ENCODE data around the gene APOA4. TPM values are rescaled to one million over a fixed set of nuclear protein-coding genes. Genes with fewer than 3 reads are reported as not detected.

Gene APOA4
- total and polyA plus RNA-seq, 2 donors (not counting 1 experiment from before 2014, with no cell fraction given) = not detected

DNA sequence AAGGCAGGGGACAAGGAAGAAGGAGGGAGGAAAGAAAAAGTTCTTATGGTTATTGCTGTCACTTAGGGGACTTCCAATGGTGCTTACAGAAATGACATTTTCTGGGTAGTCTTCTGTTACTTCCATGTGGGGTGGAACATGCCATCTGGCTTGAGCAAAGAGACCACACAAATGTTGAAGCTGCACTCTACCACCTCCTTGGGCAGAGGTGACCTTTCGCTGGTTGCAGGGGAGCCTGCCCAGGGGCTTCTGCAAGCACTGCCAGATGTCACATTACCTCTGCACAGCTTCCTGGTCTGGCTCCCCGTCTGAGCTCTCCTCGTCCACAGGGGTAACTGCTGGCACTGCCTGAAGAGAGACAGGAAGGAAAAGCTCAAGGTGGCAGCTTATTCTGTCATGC lies 47.0 kb upstream of the APOA4 start:
- no peaks in the 10 kb centered on the region for H3K4me1 Mint-ChIP-seq
- no peaks in the 10 kb centered on the region for H3K9me3 Mint-ChIP-seq (ENCODE audit: insufficient read depth)
- Histone ChIP-seq H3K4me1 (ENCODE audit: control insufficient read depth in 2 of 2, insufficient read depth in 2 of 2, low read length in 2 of 2) (no peaks in the 10 kb centered on the region), H3K27ac (ENCODE audit: low read length in 2 of 2) (no peak overlapping the region), H3K4me3 (ENCODE audit: control extremely low read depth in 1 of 5, extremely low read depth in 1 of 5, insufficient read depth in 1 of 5, low read depth in 2 of 5, low read length in 4 of 5) (no peak overlapping the region), H3K36me3 (replicated peaks in 1 of 2; ENCODE audit: control extremely low read depth in 1 of 2, control insufficient read depth in 1 of 2, extremely low read depth in 1 of 2, insufficient read depth in 2 of 2, low read length in 1 of 2) (peaks cover 14 to 96% of the 10 kb centered on the region in 2 experiments), H3K4me2 (replicated peaks; ENCODE audit: low read depth, low read length, poor library complexity, severe bottlenecking) (no peak overlapping the region), H4K20me1 (ENCODE audit: control insufficient read depth, insufficient read depth, low read length, poor library complexity, severe bottlenecking) (no peaks in the 10 kb centered on the region), H3K27me3 (replicated peaks in 1 of 4; ENCODE audit: control extremely low read depth in 1 of 4, control insufficient read depth in 3 of 4, insufficient read depth in 4 of 4, low read length in 3 of 4) (no peaks in the 10 kb centered on the region), H3K9me3 (ENCODE audit: control extremely low read depth in 1 of 3, control insufficient read depth in 2 of 3, insufficient read depth in 1 of 3, low read length in 2 of 3) (no peaks in the 10 kb centered on the region), H3K9ac (ENCODE audit: low read length) (no peak overlapping the region), H2AFZ (ENCODE audit: insufficient read depth, low read depth, low read length, poor library complexity, severe bottlenecking) (no peak overlapping the region), H3K79me2 (ENCODE audit: control insufficient read depth, insufficient read depth, low read length) (no peaks in the 10 kb centered on the region)
- ATAC-seq (ENCODE audit: low read depth) (no peak), DNase-seq (no peak)
- no peaks in the 10 kb centered on the region for H3K27me3 Mint-ChIP-seq
- TF ChIP-seq EZH2 (IDR thresholded peaks at IDR 0.05; ENCODE audit: borderline replicate concordance, insufficient read depth, low read depth, low read length, poor library complexity, severe bottlenecking) = no peak
- TF ChIP-seq, protein P1, sequence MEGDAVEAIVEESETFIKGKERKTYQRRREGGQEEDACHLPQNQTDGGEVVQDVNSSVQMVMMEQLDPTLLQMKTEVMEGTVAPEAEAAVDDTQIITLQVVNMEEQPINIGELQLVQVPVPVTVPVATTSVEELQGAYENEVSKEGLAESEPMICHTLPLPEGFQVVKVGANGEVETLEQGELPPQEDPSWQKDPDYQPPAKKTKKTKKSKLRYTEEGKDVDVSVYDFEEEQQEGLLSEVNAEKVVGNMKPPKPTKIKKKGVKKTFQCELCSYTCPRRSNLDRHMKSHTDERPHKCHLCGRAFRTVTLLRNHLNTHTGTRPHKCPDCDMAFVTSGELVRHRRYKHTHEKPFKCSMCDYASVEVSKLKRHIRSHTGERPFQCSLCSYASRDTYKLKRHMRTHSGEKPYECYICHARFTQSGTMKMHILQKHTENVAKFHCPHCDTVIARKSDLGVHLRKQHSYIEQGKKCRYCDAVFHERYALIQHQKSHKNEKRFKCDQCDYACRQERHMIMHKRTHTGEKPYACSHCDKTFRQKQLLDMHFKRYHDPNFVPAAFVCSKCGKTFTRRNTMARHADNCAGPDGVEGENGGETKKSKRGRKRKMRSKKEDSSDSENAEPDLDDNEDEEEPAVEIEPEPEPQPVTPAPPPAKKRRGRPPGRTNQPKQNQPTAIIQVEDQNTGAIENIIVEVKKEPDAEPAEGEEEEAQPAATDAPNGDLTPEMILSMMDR (IDR thresholded peaks at IDR 0.05) = no peak
- H3K4me3 Mint-ChIP-seq = no peak overlapping the region
- intact Hi-C loops (cut with micrococcal nuclease) = loop anchor here (10.0 kb wide), 1 partner anchor 75 kb away; the partner anchor contains the start of gene APOA5
- H3K27ac Mint-ChIP-seq = no peak overlapping the region
- ChIA-PET CTCF (interaction anchor here (1.1 to 2.7 kb wide), 3 partner anchors 229 to 357 kb away, joined by 3 to 16 read pairs (median 3); no protein-coding TSS in a partner anchor), POLR2A (no interaction called here)
- 39% methylated on average over 2 of the region's 3 CpGs for WGBS (ENCODE audit: insufficient coverage)

DNA sequence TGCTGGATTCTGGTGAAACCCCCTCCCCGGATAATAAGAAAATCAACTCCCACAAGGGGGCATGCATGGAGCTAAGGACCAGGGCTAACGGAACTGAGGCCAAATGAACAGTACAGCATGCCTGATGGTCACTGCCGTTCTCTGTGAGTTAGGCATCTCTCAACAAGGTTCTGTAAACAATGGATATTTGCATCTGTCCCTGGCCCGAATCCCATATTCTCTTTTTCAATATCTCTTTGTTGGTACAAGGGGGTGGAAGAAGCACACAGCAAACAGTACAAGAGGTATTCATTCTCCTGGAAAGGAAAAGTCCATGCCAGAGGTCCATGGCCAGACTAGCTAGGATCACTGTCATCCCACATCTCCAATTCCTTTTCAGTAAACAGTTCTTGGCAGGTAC lies 46.5 kb upstream of the APOA4 start:
- H3K27ac ChIP-seq (ENCODE audit: low read length in 2 of 2) = no peak overlapping the region
- H3K36me3 ChIP-seq (replicated peaks in 1 of 2; ENCODE audit: control extremely low read depth in 1 of 2, control insufficient read depth in 1 of 2, extremely low read depth in 1 of 2, insufficient read depth in 2 of 2, low read length in 1 of 2) = peaks cover 14 to 96% of the 10 kb centered on the region in 2 experiments
- H3K79me2 ChIP-seq (ENCODE audit: control insufficient read depth, insufficient read depth, low read length) = no peaks in the 10 kb centered on the region
- no peaks in the 10 kb centered on the region for H4K20me1 ChIP-seq (ENCODE audit: control insufficient read depth, insufficient read depth, low read length, poor library complexity, severe bottlenecking)
- ChIA-PET POLR2A (no interaction called here), CTCF (interaction anchor here (1.1 to 4.0 kb wide), 4 partner anchors 10 to 357 kb away, joined by 3 to 16 read pairs (median 7); no protein-coding TSS in a partner anchor)
- intact Hi-C loops (cut with micrococcal nuclease) = loop anchor here (10.0 kb wide), 1 partner anchor 75 kb away; the partner anchor contains the start of gene APOA5
- TF ChIP-seq EZH2 (IDR thresholded peaks at IDR 0.05; ENCODE audit: borderline replicate concordance, insufficient read depth, low read depth, low read length, poor library complexity, severe bottlenecking) = no peak
- TF ChIP-seq, protein P1 (IDR thresholded peaks at IDR 0.05) = no peak
- DNase-seq (no peak), ATAC-seq (ENCODE audit: low read depth) (no peak)
- H3K27me3 ChIP-seq (replicated peaks in 1 of 4; ENCODE audit: control extremely low read depth in 1 of 4, control insufficient read depth in 3 of 4, insufficient read depth in 4 of 4, low read length in 3 of 4) = no peaks in the 10 kb centered on the region
- Mint-ChIP-seq H3K4me3 (no peak overlapping the region), H3K27me3 (no peaks in the 10 kb centered on the region), H3K9me3 (ENCODE audit: insufficient read depth) (no peaks in the 10 kb centered on the region), H3K27ac (no peak overlapping the region), H3K4me1 (no peaks in the 10 kb centered on the region)
- no peak overlapping the region for H3K4me2 ChIP-seq (replicated peaks; ENCODE audit: low read depth, low read length, poor library complexity, severe bottlenecking)
- H3K4me3 ChIP-seq (ENCODE audit: control extremely low read depth in 1 of 5, extremely low read depth in 1 of 5, insufficient read depth in 1 of 5, low read depth in 2 of 5, low read length in 4 of 5) = no peak overlapping the region
- H2AFZ ChIP-seq (ENCODE audit: insufficient read depth, low read depth, low read length, poor library complexity, severe bottlenecking) = no peak overlapping the region
- H3K9me3 ChIP-seq (ENCODE audit: control extremely low read depth in 1 of 3, control insufficient read depth in 2 of 3, insufficient read depth in 1 of 3, low read length in 2 of 3) = no peaks in the 10 kb centered on the region
- 100% methylated on average over 1 of the region's 4 CpGs for WGBS (ENCODE audit: insufficient coverage)
- no peaks in the 10 kb centered on the region for H3K4me1 ChIP-seq (ENCODE audit: control insufficient read depth in 2 of 2, insufficient read depth in 2 of 2, low read length in 2 of 2)
- no peak overlapping the region for H3K9ac ChIP-seq (ENCODE audit: low read length)
